ENCODE results near the gene GPX4. TPM values are rescaled to one million over a fixed set of nuclear protein-coding genes. Genes with fewer than 3 reads are reported as not detected.

GPX4 gene
- total and polyA plus RNA-seq, 9 of the 15 experiments (the other 6 are each of a cell fraction or from before 2014, with no cell fraction given), result 61.4 to 661 (median 349) TPM

DNA sequence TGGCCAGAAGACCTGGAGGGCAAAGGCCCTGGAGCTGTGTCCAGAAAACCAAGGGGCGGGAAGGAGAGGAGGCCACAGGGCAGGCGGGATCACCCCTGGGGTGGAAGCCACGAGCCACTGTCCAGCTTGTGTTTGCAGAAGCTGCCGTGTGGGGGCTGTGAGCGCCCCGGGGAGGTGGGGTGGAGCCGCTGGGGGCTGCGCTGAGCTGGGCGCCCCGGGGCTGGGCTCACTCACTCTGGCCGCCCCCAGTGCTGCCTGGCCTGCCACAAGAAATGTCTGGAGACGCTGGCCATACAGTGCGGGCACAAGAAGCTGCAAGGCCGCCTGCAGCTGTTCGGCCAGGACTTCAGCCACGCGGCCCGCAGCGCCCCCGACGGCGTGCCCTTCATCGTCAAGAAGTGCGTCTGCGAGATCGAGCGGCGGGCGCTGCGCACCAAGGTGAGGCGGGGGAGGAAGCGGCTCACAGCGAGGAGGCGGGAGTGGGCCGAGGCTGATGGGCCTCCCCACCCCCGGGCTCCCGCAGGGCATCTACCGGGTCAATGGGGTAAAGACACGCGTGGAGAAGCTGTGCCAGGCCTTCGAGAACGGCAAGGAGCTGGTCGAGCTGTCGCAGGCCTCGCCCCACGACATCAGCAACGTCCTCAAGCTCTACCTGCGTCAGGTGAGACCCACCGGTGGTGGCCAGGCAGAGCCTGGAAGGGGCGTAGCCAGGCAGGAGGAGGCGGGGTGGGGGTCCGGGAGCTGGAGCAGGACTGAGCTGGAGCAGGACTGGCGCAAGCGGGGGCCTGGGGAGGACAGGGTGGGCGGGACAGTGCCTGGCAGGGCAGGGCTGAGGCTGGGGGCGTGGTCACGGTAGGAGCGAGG lies 22.3 kb upstream of the GPX4 start (continued):
- no peak for TF ChIP-seq ZNF584 (CRISPR knock-in tag; IDR thresholded peaks at IDR 0.05; ENCODE audit: low read depth)
- no peak for TF ChIP-seq SIRT6 (IDR thresholded peaks at IDR 0.05; ENCODE audit: low read depth, low read length)
- 0 out of 2 replicates have a peak, but pooled peaks have one; percentile 40 for TF ChIP-seq POLR2G (IDR thresholded peaks at IDR 0.05; ENCODE audit: low read depth, low read length)
- no peak for TF ChIP-seq ZNF133 (CRISPR knock-in tag; IDR thresholded peaks at IDR 0.05)
- TF ChIP-seq, protein P1, sequence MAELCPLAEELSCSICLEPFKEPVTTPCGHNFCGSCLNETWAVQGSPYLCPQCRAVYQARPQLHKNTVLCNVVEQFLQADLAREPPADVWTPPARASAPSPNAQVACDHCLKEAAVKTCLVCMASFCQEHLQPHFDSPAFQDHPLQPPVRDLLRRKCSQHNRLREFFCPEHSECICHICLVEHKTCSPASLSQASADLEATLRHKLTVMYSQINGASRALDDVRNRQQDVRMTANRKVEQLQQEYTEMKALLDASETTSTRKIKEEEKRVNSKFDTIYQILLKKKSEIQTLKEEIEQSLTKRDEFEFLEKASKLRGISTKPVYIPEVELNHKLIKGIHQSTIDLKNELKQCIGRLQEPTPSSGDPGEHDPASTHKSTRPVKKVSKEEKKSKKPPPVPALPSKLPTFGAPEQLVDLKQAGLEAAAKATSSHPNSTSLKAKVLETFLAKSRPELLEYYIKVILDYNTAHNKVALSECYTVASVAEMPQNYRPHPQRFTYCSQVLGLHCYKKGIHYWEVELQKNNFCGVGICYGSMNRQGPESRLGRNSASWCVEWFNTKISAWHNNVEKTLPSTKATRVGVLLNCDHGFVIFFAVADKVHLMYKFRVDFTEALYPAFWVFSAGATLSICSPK (IDR thresholded peaks at IDR 0.05; ENCODE audit: borderline replicate concordance), result no peak
- TF ChIP-seq POLR3A (IDR thresholded peaks at IDR 0.05; ENCODE audit: borderline replicate concordance, extremely low read depth, insufficient read depth, insufficient read length), result no peak
- peak; percentile 38 for TF ChIP-seq RBM22 (IDR thresholded peaks at IDR 0.05; ENCODE audit: low read depth, low read length, poor library complexity, severe bottlenecking)
- no peak for TF ChIP-seq SMAD1 (IDR thresholded peaks at IDR 0.05; ENCODE audit: low read depth, low read length, partially characterized antibody)
- 0 out of 2 replicates have a peak, but pooled peaks have one; percentile 40 for TF ChIP-seq HNRNPL (IDR thresholded peaks at IDR 0.05; ENCODE audit: low read depth, low read length)
- TF ChIP-seq HNRNPH1 (optimal IDR thresholded peaks at IDR 0.05; ENCODE audit: low read depth, low read length), result no peak
- TF ChIP-seq DACH1 (IDR thresholded peaks at IDR 0.05; ENCODE audit: partially characterized antibody), result no peak
- TF ChIP-seq, protein P2, sequence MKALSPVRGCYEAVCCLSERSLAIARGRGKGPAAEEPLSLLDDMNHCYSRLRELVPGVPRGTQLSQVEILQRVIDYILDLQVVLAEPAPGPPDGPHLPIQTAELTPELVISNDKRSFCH (CRISPR knock-in tag; IDR thresholded peaks at IDR 0.05), result no peak
- TF ChIP-seq, protein P2 (tag; IDR thresholded peaks at IDR 0.05), result no peak
- TF ChIP-seq, protein P3, sequence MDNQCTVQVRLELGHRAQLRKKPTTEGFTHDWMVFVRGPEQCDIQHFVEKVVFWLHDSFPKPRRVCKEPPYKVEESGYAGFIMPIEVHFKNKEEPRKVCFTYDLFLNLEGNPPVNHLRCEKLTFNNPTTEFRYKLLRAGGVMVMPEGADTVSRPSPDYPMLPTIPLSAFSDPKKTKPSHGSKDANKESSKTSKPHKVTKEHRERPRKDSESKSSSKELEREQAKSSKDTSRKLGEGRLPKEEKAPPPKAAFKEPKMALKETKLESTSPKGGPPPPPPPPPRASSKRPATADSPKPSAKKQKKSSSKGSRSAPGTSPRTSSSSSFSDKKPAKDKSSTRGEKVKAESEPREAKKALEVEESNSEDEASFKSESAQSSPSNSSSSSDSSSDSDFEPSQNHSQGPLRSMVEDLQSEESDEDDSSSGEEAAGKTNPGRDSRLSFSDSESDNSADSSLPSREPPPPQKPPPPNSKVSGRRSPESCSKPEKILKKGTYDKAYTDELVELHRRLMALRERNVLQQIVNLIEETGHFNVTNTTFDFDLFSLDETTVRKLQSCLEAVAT (IDR thresholded peaks at IDR 0.05), result peak in 1 of 2 experiments; percentile 21; a peak in 1 of 4 replicates
- TF ChIP-seq NFIC (IDR thresholded peaks at IDR 0.05), result no peak
- TF ChIP-seq MECOM (CRISPR knock-in tag; IDR thresholded peaks at IDR 0.05), result no peak
- no peak for TF ChIP-seq MAFK (IDR thresholded peaks at IDR 0.05; ENCODE audit: low read length)
- TF ChIP-seq SMC3 (conservative IDR thresholded peaks at IDR 0.05; ENCODE audit: insufficient read depth, low read depth, low read length), result no peak
- TF ChIP-seq, protein P4, sequence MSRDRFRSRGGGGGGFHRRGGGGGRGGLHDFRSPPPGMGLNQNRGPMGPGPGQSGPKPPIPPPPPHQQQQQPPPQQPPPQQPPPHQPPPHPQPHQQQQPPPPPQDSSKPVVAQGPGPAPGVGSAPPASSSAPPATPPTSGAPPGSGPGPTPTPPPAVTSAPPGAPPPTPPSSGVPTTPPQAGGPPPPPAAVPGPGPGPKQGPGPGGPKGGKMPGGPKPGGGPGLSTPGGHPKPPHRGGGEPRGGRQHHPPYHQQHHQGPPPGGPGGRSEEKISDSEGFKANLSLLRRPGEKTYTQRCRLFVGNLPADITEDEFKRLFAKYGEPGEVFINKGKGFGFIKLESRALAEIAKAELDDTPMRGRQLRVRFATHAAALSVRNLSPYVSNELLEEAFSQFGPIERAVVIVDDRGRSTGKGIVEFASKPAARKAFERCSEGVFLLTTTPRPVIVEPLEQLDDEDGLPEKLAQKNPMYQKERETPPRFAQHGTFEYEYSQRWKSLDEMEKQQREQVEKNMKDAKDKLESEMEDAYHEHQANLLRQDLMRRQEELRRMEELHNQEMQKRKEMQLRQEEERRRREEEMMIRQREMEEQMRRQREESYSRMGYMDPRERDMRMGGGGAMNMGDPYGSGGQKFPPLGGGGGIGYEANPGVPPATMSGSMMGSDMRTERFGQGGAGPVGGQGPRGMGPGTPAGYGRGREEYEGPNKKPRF (IDR thresholded peaks at IDR 0.05; ENCODE audit: low read depth, low read length), result no peak
- no peak for TF ChIP-seq CBX2 (IDR thresholded peaks at IDR 0.05; ENCODE audit: insufficient read depth, low read length, poor library complexity, severe bottlenecking)
